ENCODE data around the gene MARCKS.
A peak's percentile ranks its signal among the peaks of the same experiment; 100 is the strongest.

MARCKS gene

DNA sequence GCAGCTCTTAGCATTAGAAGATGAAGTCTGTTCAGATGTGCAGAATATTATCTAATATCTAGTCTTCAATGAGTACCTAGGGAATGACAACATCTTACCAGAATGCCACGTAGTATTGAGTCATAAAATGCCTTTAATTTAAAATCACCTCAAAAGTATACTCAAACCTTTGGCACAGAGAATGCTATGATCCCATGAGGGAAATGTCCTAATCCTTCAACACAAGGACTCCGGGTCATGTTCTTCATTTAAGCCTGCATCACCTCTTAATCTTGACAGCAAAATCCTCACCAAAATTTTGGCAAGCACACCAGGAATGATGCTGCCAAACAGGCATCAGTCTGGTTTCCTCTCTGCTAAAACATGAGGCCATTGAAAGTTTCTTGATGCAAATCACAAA, 23.6 kb upstream of the MARCKS start:
- no peaks in the 10 kb centered on the region for H3K36me3 Mint-ChIP-seq (ENCODE audit: low read depth)
- H3K9me3 Mint-ChIP-seq: no peaks in the 10 kb centered on the region
- no peaks in the 10 kb centered on the region for H3K4me1 Mint-ChIP-seq
- DNase-seq: no peak
- H3K27me3 Mint-ChIP-seq: peaks cover 4% of the 10 kb centered on the region
- ATAC-seq: no peak
- no peak overlapping the region for H3K27ac Mint-ChIP-seq
- H3K4me3 Mint-ChIP-seq: no peak overlapping the region

DNA sequence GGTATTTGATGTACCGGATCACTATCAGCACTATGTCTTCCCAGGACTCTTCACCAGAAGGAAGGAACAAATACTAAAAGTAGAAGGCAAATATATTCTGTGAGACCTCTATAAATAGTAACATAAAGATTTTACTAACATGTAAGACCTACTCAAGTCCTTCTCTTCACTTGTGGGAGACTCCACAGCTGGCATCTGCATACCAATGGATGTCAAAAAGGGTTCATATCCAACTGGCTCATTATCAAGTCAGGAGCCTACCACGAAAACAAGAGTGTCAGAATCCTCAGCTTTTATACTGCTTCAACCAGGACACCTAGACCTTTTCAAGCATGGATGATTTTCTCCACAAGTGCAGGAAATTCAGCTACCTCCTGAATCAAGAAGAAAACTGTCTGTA, 20.0 kb upstream of the MARCKS start:
- no peaks in the 10 kb centered on the region for H3K9me3 Mint-ChIP-seq
- H3K4me3 Mint-ChIP-seq: no peak overlapping the region
- H3K27ac Mint-ChIP-seq: no peak overlapping the region
- no peak for ATAC-seq
- H3K36me3 Mint-ChIP-seq (ENCODE audit: low read depth): no peaks in the 10 kb centered on the region
- DNase-seq: no peak
- no peaks in the 10 kb centered on the region for H3K4me1 Mint-ChIP-seq
- peaks cover 4% of the 10 kb centered on the region for H3K27me3 Mint-ChIP-seq

DNA sequence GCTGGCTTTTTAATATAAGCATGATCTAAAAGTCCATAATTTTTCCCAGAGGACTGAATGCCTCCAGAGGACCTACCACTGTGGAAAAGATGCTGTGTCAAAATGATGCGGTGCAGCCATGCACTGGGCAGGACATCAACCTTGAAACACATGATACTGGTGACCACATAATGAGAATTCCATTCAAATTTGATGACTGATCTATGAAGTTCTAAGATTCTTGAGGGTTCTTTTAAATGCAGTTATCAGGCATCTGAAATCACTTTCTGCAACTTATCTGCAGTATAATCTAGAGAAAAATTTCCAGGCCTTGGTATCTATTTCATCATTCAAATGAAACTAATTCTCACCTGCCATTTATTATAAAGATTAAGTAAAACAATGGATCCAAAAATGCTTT, 15.0 kb upstream of the MARCKS start:
- no peak for DNase-seq
- no peak overlapping the region for H3K27ac Mint-ChIP-seq
- peaks cover 19% of the 10 kb centered on the region for H3K27me3 Mint-ChIP-seq
- ATAC-seq: no peak
- H3K36me3 Mint-ChIP-seq (ENCODE audit: low read depth): no peaks in the 10 kb centered on the region
- peaks cover 2% of the 10 kb centered on the region for H3K4me1 Mint-ChIP-seq
- H3K9me3 Mint-ChIP-seq: no peaks in the 10 kb centered on the region
- no peak overlapping the region for H3K4me3 Mint-ChIP-seq

DNA sequence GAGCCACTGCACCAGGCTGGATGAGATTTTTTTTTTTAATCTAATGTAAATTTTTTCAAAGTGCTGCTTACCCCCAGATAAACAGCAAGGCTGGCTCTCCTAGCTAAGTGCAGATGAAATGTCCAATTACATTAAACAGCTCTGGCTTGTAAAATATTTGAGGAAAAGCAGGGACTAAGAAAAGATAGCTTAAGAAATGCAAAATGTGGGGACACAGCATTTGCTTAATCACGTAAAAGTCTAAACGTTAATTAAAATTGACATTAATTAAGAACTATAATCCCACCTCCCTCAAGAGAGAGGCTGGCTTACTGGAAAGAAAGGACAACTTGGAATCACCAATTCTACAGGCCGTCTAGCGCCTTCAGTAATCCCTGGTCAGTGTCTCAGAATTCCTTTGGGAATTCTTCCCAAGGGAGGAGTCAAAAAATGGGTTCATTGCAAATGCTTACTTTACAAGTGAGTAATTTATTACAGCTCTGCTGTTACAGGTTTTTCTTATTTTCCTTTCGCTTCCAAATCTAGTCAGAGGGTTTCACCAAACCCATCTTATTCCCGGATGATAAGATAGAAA, 13.6 kb upstream of the MARCKS start:
- Mint-ChIP-seq H3K27me3 (peaks cover 25% of the 10 kb centered on the region), H3K4me1 (peaks cover 2% of the 10 kb centered on the region), H3K27ac (no peak overlapping the region), H3K9me3 (no peaks in the 10 kb centered on the region), H3K36me3 (ENCODE audit: low read depth) (no peaks in the 10 kb centered on the region), H3K4me3 (no peak overlapping the region)
- ATAC-seq (no peak), DNase-seq (no peak)

DNA sequence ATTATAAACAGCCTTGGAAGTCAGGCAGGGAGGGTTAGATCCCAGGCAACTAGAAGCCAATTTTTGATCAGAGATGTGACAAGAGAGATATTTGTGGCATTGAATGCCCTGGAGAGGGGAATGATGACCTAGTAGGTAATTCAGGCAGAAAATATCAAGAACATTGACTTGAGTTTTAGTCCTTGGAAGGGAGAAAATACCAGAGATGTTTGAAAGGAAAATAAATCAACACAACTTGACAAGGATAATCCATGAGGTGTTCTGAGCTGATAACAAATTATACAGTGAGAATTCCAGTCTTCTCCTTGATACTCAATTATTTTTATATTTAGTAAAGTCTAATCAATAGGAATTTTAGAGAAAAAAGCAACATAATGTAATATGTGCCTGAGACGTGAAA, 10.6 kb upstream of the MARCKS start:
- Mint-ChIP-seq H3K36me3 (ENCODE audit: low read depth) (no peaks in the 10 kb centered on the region), H3K9me3 (no peaks in the 10 kb centered on the region), H3K4me1 (peaks cover 2% of the 10 kb centered on the region), H3K4me3 (no peak overlapping the region), H3K27me3 (peaks cover 37% of the 10 kb centered on the region), H3K27ac (no peak overlapping the region)
- DNase-seq (no peak), ATAC-seq (no peak)

DNA sequence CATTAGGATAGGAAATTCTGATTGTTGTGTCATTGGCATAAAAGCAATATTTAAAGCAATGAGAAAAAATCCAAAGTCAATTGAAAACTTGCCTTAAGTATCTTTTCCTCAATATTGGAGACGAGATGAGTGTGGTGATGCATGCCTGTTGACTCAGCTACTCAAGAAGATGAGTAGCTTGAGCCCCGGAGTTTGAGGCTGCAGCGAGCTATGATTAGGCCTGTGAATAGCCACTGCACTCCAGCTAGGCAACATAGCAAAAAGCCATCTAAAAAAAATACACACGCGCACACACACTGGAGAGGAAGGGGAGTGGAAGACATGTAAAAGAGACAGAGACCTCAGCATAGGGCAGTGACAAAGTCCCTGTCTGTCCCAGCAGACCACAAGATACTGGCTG, 9.7 kb upstream of the MARCKS start:
- H3K9me3 Mint-ChIP-seq: no peaks in the 10 kb centered on the region
- peaks cover 2% of the 10 kb centered on the region for H3K4me1 Mint-ChIP-seq
- no peak overlapping the region for H3K4me3 Mint-ChIP-seq
- no peaks in the 10 kb centered on the region for H3K36me3 Mint-ChIP-seq (ENCODE audit: low read depth)
- no peak overlapping the region for H3K27ac Mint-ChIP-seq
- ATAC-seq (no peak), DNase-seq (no peak)
- peaks cover 40% of the 10 kb centered on the region for H3K27me3 Mint-ChIP-seq

DNA sequence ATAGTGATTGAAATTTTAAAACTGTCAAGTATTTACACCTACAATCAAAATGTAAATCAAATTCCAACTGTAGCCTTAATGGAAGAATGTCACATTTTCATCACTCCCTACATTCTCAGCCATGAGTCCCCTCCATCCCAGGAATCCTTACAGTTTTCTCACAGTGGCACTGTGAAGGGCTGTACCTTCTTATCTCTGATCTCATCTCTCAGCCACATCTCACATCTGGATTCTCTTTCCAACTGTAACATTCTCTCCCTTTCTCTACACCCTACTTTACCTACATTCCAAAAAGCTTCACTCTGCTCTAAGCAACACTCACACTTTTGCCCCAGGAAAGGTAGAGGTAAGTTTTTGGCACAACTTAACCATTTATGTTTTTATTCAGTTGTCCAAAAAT, 8.9 kb upstream of the MARCKS start:
- peaks cover 2% of the 10 kb centered on the region for H3K4me1 Mint-ChIP-seq
- H3K9me3 Mint-ChIP-seq: no peaks in the 10 kb centered on the region
- no peak for ATAC-seq
- no peak for DNase-seq
- H3K36me3 Mint-ChIP-seq (ENCODE audit: low read depth): no peaks in the 10 kb centered on the region
- H3K27me3 Mint-ChIP-seq: peaks cover 46% of the 10 kb centered on the region
- H3K27ac Mint-ChIP-seq: no peak overlapping the region
- no peak overlapping the region for H3K4me3 Mint-ChIP-seq

DNA sequence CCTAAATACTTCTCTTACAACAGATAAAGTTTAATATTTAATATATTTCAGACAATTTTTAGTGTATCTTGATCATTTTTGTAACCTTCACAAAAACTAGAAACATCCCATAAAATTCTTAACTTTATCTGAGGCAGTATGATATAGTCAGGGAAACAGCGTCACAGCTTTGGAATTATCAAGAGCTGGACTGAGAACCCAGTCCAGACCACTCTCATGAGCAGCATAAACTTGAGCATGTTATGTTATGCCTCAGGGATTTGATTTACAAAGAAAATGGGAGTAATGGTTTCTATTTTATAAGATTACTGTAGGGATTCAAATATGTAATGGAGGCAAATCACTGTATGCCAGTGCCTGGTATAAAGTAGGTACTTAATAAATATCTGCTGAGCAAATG, 8.3 kb upstream of the MARCKS start:
- ATAC-seq (no peak), DNase-seq (no peak)
- no peaks in the 10 kb centered on the region for H3K9me3 Mint-ChIP-seq
- H3K27me3 Mint-ChIP-seq: peaks cover 50% of the 10 kb centered on the region
- no peak overlapping the region for H3K4me3 Mint-ChIP-seq
- no peaks in the 10 kb centered on the region for H3K36me3 Mint-ChIP-seq (ENCODE audit: low read depth)
- H3K27ac Mint-ChIP-seq: no peak overlapping the region
- peaks cover 2% of the 10 kb centered on the region for H3K4me1 Mint-ChIP-seq

DNA sequence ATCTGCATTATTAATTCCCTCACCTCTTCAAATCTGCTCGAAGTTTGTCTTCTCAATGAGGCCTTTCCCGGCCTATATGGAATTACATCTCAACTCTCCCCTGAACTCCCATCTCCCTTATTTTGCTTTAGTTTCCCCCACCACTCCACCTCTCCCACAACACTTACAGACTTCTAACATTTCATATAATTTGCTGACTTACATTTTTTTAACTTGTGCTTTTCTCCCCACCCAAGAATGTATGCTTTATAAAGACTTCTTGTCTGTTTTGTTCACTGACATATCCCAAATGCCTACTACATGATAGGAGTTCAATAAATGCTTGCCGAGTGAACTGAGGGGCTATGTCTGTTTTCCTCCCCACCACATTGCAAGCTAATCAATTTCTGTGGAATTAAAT, 3.9 kb upstream of the MARCKS start:
- DNase-seq (no peak), ATAC-seq (no peak)
- peaks cover 50% of the 10 kb centered on the region for H3K27me3 Mint-ChIP-seq
- no peak overlapping the region for H3K4me3 Mint-ChIP-seq
- H3K36me3 Mint-ChIP-seq (ENCODE audit: low read depth): no peaks in the 10 kb centered on the region
- H3K9me3 Mint-ChIP-seq: no peaks in the 10 kb centered on the region
- H3K27ac Mint-ChIP-seq: no peak overlapping the region
- peaks cover 8% of the 10 kb centered on the region for H3K4me1 Mint-ChIP-seq

DNA sequence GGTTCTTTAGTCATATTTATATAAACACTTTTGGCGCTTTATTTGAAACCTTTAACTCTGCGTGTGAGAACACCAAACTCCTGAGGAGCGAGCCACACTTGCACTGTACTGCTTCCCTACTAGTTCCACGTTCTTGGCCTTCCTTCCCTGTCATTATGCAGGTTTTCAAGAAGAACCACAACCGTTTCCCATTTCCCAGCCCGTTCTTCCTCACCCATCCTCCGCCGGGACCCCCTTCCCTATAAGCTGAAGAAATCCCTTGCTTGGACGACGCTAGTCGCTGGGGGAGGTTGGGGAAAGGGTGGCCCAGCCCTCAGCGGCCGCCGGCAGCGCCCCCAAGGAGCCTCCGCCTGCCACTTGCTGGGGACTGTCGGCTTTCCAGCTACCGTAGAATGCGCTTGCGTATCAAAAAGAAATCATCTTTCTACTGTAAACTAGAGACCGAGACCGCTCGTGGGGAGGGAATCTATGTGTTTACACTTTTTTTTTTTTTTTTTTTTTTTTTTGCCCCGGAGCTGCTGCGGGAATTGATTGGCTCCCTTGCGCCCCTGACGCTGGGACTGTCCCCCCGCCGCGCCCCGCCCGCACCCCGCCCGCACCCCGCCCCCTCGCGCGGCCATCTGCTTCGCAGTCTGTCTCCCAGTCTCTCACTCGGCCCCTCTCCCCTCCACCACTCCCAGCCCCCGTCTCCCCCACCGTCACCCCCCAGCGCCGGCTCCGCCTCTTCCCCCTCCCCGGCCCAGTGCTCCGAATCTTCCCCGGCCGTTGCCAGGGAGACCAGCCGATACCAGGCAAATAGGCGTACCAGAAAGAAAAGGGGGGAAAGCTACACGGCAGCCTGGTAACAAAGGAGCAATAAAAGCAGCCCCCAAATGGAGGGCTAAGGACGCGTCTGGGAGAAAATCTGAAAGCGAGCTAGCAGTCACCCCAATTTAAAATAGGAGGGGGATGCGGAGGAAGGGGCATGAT, 2.3 kb upstream of the MARCKS start:
- no peak for ATAC-seq
- peak; percentile 38 for DNase-seq
- Mint-ChIP-seq H3K27ac (no peak overlapping the region), H3K9me3 (no peaks in the 10 kb centered on the region), H3K4me1 (peaks cover 16% of the 10 kb centered on the region), H3K4me3 (peak overlapping the region; percentile 65), H3K36me3 (ENCODE audit: low read depth) (no peaks in the 10 kb centered on the region), H3K27me3 (peaks cover 47% of the 10 kb centered on the region)

DNA sequence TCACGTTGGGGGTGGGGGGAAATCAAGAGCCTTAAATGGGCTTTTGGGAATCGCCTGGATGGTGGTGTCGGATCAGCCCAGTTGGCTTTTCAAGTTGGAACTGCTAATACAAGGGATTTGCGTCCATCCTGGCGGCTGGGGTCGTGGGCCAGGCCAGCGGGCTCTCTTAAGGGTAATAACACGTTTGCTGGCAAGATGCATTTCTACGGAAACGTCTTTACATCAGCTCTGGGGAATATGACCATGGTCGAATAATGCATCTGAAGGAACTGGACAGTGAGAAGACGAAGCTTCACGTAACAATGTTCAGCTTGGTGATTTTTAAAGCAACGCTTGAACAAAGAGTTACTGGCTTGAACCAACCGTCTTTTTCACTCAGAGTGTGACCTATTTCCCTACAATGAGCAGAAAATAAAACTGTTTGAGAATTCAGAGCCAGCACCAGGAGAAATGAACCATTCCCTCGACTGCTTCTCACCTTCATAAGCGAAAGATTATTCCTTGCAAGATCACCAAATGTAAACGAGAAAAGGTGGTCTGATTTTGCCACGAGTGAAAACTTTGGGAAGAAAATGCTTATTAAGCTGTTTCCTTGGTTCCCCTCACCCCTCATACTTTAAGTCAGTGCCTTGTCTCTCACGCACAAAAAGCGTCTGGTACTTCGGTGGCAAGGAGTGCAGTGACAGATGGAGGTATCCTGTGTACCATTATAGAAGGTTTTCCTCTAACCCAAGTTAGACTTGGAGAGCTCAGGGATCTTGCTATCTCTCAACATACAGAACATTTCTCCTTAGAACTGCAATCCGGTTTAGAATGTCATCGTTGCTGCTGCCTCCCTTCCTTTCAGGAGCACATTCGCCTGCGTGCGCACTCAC, 1.4 kb upstream of the MARCKS start:
- no peak for ATAC-seq

DNA sequence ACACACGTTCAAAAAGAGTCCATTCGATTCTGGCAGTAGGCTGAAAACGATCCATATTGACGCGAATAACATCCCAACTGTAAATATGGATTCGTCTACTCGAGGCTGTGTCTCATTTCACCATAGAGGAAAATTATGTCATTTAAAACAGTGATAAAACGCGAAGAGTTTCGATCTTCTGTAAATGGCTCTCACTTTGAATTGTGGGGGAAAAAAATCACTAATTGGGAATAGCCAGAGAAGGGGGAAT, 845 bp upstream of the MARCKS start:
- Mint-ChIP-seq H3K27ac (no peak overlapping the region), H3K9me3 (no peaks in the 10 kb centered on the region), H3K4me1 (peaks cover 19% of the 10 kb centered on the region), H3K4me3 (no peak overlapping the region), H3K36me3 (ENCODE audit: low read depth) (peaks cover 4% of the 10 kb centered on the region), H3K27me3 (peaks cover 49% of the 10 kb centered on the region)
- DNase-seq: no peak
- no peak for ATAC-seq

More for the DNA sequence above, 1.4 kb upstream of the MARCKS start:
- Mint-ChIP-seq H3K9me3 (no peaks in the 10 kb centered on the region), H3K27me3 (peaks cover 48% of the 10 kb centered on the region), H3K27ac (peak overlapping the region; percentile 46), H3K36me3 (ENCODE audit: low read depth) (peaks cover 3% of the 10 kb centered on the region), H3K4me1 (peaks cover 19% of the 10 kb centered on the region), H3K4me3 (no peak overlapping the region)
- DNase-seq: peak; percentile 16

DNA sequence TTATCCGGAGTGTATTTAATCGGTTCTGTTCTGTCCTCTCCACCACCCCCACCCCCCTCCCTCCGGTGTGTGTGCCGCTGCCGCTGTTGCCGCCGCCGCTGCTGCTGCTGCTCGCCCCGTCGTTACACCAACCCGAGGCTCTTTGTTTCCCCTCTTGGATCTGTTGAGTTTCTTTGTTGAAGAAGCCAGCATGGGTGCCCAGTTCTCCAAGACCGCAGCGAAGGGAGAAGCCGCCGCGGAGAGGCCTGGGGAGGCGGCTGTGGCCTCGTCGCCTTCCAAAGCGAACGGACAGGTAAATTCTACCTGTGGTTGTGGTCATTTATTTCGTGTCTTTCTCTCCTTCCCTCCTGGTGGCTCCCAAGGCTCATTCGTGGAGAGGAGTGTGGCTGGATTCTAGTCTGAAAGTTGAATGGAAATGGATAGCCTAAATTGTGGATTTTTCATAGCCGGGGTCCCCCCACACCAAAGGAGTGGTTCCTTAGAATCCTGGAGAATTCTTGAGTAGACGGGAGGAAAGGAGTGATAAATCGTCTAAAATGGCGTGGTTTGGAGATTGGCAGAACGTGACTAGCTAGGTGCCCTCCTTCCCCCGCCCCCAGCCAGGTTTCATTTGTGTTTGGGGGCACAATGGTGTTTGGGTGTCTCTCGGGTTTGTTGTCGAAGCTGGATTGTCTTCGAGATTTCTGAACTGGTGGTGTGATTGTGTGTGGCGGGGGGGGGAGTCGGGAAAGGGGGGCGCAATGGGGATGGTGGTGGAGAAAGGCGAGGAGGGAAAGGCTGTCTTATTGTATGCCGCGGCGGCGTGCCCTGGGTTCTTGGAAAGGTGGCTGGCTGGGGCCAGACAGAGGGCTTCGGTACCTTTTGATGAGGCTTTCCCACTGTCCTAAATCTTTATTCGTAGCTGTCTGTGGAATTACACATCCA, 673 bp downstream of the MARCKS start:
- peak; percentile 16 for DNase-seq
- Mint-ChIP-seq H3K36me3 (ENCODE audit: low read depth) (peaks cover 4% of the 10 kb centered on the region), H3K27ac (peak overlapping the region; percentile 74), H3K4me1 (peaks cover 19% of the 10 kb centered on the region), H3K4me3 (no peak overlapping the region), H3K27me3 (peaks cover 54% of the 10 kb centered on the region), H3K9me3 (no peaks in the 10 kb centered on the region)
- no peak for ATAC-seq

Measured in activated naive CD8-positive, alpha-beta T cell treated with anti-CD3 and anti-CD28 coated beads, Interleukin-2, amount 50 U/mL, for 24 hours (primary cell).